Mammary epithelial cell (primary cell): ENCODE results near the gene GNAS-AS1.

Experiments used
- CTCF ChIP-seq, 2 donors: IDR thresholded peaks in 1 of 2; conservative IDR thresholded peaks in 1 of 2; 2 replicates each; pipeline ENCODE4 v1.5.1; 2011 to 2012; ENCODE audit warnings: inconsistent platforms in 2 of 2, low read length in 2 of 2, mild to moderate bottlenecking in 2 of 2, control low read depth in 1 of 2, low read depth in 1 of 2; ENCODE audit not compliant: insufficient read depth in 1 of 2; ENCODE audit errors: extremely low read depth in 1 of 2
- EZH2 ChIP-seq: IDR thresholded peaks from 2 replicates; pipeline ENCODE4 v1.6.1; 2012; ENCODE audit warnings: low read length, inconsistent platforms, borderline replicate concordance

- TF ChIP-seq CTCF (conservative IDR thresholded peaks at IDR 0.05 in 1 of 2, IDR thresholded peaks at IDR 0.05 in 1 of 2; ENCODE audit: extremely low read depth in 1 of 2, insufficient read depth in 1 of 2, low read depth in 1 of 2, low read length in 2 of 2) (no peak), EZH2 (no peak)
These were observed 28.6 kb downstream of the GNAS-AS1 start for GRCh38 chr20:58822149-58822548.
